Naive thymus-derived CD4-positive, alpha-beta T cell (primary cell): ENCODE results near the gene DDC. TPM values are rescaled to one million over a fixed set of nuclear protein-coding genes. Genes with fewer than 3 reads are reported as not detected.

Source experiments
- polyA plus RNA-seq, 2 donors: library from polyadenylated mRNA; unstranded; fragments of 300-500 nt; fragmentation: Illumina TruSeq; gene quantifications; one replicate each; pipeline ENCODE4 v1.2.3, GENCODE V29; 2021
- total RNA-seq, 6 experiments: library from RNA in 5 of 6; stranded (reverse) in 5 of 6; gene quantifications; 1 replicate in 5 of 6; 2 replicates in 1 of 6; pipeline ENCODE4 v1.2.3 and lab custom pipeline; 2021 to 2026

The DDC gene
- total and polyA plus RNA-seq, 7 experiments from 2014 or later, result not detected

Other genes starting within 250 kb of the DDC start
- 10 to 100 TPM in 3 of 5 experiments, 1 to 10 TPM in 2; 7.7 to 30.2 (median 14.3) TPM for gene FIGNL1, start 115.1 kb downstream of the DDC start, total RNA-seq
- 10 to 100 TPM in 1 of 2 donors, 1 to 10 TPM in 1; 9.1 to 10.3 TPM for gene FIGNL1, start 115.1 kb downstream of the DDC start, polyA plus RNA-seq
- 10 to 100 TPM in 1 of 5 experiments, 1 to 10 TPM in 4; 3.4 to 10.6 (median 7.2) TPM for gene GRB10, start 217.5 kb upstream of the DDC start, total RNA-seq
- gene GRB10, start 217.5 kb upstream of the DDC start, polyA plus RNA-seq, result 1 to 10 TPM; 2.6 to 4.7 TPM